Epithelial cell of esophagus (primary cell): ENCODE data around the gene C1orf185.
"Not testable (repeated sequence)": the region's sequence is repeated elsewhere in the genome, so short reads cannot be mapped to it uniquely, and the experiment has no call there.

Source experiments
- DNase-seq: peaks from one replicate; pipeline ENCODE4 v3.0.0; 2010; ENCODE audit warnings: low read depth
- H3K4me3 ChIP-seq: 2 replicates; pipeline ENCODE4 v1.5.1; 2011; ENCODE audit warnings: mild to moderate bottlenecking, low read length, control low read depth
- CTCF ChIP-seq: IDR thresholded peaks from 2 replicates; pipeline ENCODE4 v1.5.1; 2011; ENCODE audit warnings: low read depth, mild to moderate bottlenecking, low read length, control low read depth, inconsistent platforms; ENCODE audit not compliant: insufficient read depth; ENCODE audit errors: missing control alignments

C1orf185 gene

GRCh38 chr1:51133045-51133444 is 31.0 kb downstream of the C1orf185 start:
- no peak for DNase-seq
- H3K4me3 ChIP-seq: no peak overlapping the region
- no peak for TF ChIP-seq CTCF

- not testable (repeated sequence) for H3K4me3 ChIP-seq, DNase-seq
These were observed 35.7 kb downstream of the C1orf185 start for GRCh38 chr1:51137696-51138095.

- no peak for DNase-seq
- no peak overlapping the region for H3K4me3 ChIP-seq
- TF ChIP-seq CTCF: no peak
These were observed 37.4 kb downstream of the C1orf185 start for GRCh38 chr1:51139474-51139873.

- H3K4me3 ChIP-seq: no peak overlapping the region
- no peak for TF ChIP-seq CTCF
These were observed 45.4 kb downstream of the C1orf185 start for GRCh38 chr1:51147394-51147793.

GRCh38 chr1:51154776-51155175 is 52.7 kb downstream of the C1orf185 start:
- H3K4me3 ChIP-seq: no peak overlapping the region
- TF ChIP-seq CTCF: no peak
- DNase-seq: no peak

More at GRCh38 chr1:51147394-51147793, 45.4 kb downstream of the C1orf185 start:
- no peak for DNase-seq

- DNase-seq: no peak
- TF ChIP-seq CTCF: no peak
- H3K4me3 ChIP-seq: no peak overlapping the region
These were observed 54.7 kb downstream of the C1orf185 start for GRCh38 chr1:51156752-51157151.

- no peak for DNase-seq
These were observed 55.4 kb downstream of the C1orf185 start for GRCh38 chr1:51157395-51157794.

More at GRCh38 chr1:51157395-51157794, 55.4 kb downstream of the C1orf185 start:
- no peak for TF ChIP-seq CTCF
- H3K4me3 ChIP-seq: no peak overlapping the region
